Prostate gland (tissue), 2 donors: ENCODE results near the gene GPD1.

Experiments used
- POLR2A ChIP-seq: fragments of 450-650 bp; IDR thresholded peaks from one replicate; pipeline ENCODE4 v1.6.1; 2016; ENCODE audit warnings: antibody characterized with exemption, mild to moderate bottlenecking
- TF ChIP-seq, protein P1 (sequence below), 4 experiments: fragments of 200-600 bp in 2 of 4; fragments of 450-650 bp in 2 of 4; sonication (generic) in 2 of 4; IDR thresholded peaks; 1 replicate in 3 of 4; 2 replicates in 1 of 4; pipeline ENCODE4 v1.5.1; 2016 to 2019; ENCODE audit warnings: antibody characterized with exemption in 4 of 4, mild to moderate bottlenecking in 2 of 4, moderate library complexity in 2 of 4

- TF ChIP-seq, protein P1, sequence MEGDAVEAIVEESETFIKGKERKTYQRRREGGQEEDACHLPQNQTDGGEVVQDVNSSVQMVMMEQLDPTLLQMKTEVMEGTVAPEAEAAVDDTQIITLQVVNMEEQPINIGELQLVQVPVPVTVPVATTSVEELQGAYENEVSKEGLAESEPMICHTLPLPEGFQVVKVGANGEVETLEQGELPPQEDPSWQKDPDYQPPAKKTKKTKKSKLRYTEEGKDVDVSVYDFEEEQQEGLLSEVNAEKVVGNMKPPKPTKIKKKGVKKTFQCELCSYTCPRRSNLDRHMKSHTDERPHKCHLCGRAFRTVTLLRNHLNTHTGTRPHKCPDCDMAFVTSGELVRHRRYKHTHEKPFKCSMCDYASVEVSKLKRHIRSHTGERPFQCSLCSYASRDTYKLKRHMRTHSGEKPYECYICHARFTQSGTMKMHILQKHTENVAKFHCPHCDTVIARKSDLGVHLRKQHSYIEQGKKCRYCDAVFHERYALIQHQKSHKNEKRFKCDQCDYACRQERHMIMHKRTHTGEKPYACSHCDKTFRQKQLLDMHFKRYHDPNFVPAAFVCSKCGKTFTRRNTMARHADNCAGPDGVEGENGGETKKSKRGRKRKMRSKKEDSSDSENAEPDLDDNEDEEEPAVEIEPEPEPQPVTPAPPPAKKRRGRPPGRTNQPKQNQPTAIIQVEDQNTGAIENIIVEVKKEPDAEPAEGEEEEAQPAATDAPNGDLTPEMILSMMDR (IDR thresholded peaks at IDR 0.05) = no peak
- no peak for TF ChIP-seq POLR2A
These were observed 6.4 kb downstream of the GPD1 start for GRCh38 chr12:50110127-50110761.
